NOMO-1 treated with dmso at 0.1 percent for 144 hours (cell line): ENCODE data around the gene VSTM2B.

Source experiments
- DNase-seq: peaks from one replicate; lab custom pipeline; 2025; ENCODE audit not compliant: unreplicated experiment; lab: John Stamatoyannopoulos, UW

Gene VSTM2B

DNA sequence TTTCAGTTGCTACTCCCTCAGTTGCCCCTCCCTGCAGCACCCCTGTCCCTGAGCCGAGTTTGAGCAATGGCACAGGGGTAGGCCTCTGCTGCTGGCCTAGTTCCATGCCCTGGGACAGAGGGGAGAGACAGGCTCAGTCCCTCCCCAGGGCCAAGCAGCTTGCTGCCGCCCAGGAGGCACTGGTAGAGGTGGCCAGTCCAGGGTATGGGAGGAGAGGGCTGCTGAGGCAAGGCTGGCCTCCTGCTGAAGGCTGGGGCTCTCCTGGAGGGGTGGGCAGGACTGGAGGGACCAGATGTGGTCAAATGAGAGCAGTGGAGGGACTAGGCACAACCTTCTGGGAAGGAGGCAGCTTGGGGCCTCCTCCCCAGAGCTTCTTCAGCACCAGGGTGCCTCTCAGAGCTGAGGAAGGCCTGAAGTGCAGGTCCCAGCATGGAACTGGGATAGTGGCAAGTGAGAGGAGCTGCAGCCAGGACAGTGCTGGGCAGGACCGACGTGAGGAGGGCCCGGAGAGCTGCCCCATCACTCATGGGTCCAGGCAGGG is 29.8 kb upstream of the VSTM2B start:
- no peak for DNase-seq

DNA sequence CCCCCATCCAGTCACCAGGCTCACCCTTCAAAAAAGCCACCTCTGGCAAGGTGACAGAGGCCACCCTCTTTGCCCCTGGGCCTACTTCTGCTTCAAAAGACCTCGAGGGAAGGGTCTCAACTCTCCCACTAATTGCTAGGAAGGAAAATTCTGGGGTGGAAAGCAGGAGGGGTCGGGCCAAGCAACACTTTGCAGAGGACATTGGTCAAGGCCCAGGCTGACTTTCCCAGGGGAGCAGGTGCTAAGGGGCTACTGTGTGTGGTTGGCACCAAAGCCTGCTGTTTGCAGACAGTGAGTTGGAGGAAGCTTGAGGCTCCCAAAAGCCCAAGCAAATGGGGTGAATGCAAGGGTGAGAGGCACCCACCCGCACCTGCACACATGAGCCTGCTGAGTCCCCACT is 28.6 kb upstream of the VSTM2B start:
- no peak for DNase-seq

DNA sequence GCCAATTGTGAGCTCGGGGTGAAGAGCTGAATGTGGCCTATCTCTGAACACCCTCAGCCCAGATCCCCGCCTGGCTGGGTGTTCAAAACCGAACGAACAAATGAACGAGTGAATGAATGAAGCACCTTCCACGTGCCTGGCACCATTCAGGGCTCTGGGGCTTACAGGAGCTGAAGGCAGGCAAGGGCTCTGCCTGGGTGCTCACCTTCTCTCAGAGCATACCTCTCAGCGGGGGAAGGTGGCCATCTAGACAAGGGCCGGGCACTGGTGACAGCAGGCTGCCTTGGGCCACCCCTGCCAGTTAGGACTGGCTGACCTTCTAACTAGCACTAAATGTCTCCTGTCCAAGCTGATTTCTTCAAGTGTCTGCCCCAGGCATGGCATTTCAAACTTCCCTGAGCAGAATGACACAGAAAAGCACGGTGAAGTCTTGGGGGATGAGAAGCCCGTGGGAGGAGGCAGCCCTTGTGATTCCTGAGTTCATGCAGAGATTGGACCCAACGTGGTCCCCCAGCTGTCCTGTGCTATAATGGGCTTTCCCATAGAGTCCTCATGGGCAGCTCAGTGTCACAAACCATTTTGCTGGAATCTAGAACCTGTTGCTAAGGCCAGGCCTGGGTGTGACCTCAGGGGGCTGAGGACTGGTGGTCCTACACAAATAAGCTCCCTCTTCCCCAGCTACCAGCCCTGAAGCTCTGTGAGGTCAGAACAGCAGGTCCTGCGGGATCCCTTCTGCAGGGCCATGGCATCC is 27.9 kb upstream of the VSTM2B start:
- no peak for DNase-seq

DNA sequence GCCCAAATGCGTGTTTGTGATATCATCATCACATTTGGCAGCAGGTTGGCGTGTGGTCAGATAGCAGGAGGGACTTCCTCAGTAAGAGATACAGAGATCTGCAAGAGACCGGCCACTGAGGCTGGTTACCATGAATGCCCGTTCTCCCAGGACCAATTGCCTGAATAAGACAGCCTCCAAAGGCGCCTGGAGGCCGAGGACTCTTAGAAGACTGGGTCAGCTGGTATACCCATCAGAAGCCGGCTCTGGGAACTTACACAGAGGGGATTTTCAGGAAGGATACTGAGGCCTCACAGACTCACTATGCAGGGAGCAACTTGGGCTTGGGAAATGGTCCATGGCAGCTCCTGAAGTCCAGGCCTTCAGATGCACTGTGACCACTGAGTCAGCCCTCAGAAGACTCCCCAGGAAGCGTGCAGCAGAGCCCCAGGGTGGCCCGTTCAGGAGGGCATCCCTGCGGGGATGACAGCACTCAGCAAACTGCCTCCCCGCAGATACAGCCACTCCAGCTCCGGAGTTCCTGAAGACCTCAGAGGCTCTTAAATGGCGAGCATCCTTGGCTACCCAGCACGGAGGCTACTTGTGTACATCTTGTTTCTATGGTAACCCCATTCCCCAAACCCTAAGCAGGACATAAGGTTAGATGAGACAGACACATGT is 26.4 kb upstream of the VSTM2B start:
- no peak for DNase-seq

DNA sequence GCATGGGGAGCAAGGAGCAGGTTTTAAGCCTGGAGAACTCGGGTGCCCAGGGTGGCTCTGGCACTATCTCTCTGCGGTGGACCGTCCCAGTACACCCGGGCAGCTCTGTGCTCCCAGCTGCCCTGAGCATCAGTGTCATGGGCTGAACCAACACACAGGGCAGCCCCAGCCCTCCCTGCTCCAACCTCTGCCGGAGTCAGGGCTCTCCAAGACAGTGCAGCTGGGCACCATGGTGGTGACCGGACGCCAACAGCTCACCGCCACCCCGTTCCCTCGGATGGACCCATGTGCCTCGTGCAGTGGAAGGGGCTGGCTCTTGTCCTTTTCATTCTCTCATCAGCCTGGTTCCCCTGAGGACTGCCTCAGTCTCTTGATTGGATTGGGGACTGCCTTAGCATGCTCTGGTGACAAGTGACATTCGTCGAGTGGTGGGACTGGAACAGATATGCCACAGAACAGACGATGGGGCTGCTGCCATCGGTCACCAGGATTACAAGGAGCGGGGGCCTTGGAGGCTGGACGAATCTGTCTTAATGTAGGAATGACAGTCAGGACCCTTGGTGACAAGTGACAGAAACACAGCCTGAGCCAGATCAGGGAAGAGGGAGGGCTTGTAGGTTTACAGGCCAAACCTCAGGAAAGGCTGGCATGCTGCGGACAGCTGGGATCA is 25.7 kb upstream of the VSTM2B start:
- DNase-seq: no peak

DNA sequence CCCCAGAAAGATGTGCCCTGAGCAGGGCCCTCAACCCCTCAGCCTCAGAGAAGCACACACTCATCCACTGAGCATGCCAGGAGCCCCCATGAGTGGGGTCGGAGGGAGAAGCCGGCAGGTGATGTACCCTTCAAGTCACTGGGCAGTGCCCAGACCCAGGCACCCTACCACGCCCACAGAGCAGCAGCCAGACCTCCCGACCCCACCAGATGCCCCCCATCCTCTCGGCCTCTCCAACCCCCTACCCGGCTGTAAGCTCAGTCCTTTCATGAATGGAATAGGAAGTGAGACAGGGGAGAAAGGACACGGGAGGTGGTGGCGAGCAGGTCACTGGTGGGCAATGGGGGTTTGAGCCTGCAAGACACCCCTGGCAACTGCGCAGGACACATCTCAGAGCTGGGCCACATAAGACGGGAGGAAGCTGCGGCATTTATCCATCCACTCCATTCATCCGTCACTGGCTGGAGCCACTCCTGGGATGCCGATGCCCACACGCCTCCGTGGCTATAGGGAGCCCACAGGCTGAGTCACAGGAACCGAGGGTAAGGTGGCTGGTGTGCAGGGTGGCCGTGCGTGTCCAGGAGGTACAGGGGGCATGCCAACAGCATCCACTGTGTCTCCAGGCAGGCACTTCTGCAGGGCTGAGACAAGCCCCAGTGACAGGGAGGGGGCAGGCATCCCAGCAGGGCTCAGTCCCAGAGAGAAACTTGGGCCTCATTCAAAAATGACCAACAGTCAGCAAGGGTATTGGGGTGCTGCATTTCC is 23.8 kb upstream of the VSTM2B start:
- DNase-seq: no peak

DNA sequence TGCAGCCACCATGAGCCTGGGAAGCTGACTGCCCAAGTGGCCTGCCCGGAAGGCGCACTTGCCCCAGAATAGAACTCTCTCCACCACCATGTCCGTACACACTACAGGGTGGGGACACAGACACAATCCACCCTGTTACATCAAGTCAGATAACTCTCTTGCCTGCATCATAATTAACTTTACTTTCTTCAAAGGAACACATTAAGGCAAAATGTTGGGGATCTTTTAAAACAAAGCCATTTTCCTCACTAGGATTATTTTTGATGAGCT is 23.3 kb upstream of the VSTM2B start:
- DNase-seq: no peak

DNA sequence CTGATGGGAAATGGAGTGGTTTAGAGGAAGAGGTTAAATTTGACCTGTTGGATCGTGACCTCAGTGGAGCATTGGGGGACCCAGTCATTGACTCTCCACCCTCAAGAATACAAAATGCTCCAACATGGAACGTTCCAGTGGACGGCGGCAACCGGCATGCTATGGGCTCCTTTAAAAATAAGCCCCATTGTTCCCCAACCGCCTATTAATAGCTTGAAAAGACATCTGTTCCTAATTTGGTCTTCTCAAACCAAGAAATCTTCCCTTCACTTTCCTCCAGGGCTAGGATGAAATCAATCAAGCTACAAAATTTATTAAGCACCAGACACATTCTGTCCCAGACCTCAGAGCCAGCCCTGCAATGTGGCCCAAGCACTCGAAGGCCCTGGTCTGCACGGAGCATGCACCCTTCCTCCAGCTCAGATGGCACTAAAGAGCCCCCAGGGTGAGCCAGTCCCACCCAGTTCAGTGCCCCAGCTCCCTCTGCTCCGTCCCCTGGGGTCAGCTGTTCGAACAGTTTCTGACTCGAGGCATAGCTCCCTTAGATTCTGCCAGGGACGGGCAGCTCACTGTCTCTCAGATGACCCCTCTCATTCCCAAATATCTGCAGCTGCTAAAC is 22.5 kb upstream of the VSTM2B start:
- DNase-seq: no peak

DNA sequence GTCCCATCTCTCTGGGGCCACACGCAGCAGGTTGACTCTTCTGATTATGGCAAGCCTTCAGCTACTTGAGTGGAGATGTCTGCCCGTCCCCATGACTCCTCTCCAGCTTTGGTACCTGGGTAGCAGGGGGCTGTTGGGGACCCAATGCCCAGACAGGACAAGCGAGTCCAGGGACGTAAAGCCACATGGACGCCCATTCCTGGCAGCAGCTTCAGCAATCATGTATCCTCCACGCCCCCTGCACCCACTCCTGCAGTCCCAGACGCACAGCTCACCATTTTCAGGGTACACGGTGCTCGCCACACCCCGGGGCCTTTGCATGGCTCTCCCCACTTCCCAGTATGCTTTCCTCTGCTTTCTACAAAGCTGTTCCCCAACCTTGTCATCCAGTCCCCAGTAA is 22.0 kb upstream of the VSTM2B start:
- no peak for DNase-seq

DNA sequence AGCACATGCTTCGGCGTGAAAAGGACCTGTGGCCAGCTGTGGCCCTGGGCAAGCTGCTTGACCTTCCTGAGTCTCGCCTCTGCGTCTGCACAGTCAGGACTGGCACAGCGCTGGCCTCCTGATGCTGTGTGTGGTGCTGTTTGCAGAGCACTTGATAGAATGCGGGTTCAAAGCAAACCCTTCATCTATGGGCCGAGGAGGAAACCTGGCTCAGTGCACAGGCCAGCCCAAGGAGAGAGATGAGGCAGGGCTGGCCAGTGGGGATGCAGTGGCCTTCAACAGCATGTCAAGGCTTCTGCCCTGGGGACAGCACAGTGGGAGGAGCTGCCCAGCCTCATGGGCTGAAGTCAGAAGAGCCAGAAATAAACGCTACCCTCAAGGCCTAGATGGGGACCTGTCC is 21.3 kb upstream of the VSTM2B start:
- DNase-seq: no peak

DNA sequence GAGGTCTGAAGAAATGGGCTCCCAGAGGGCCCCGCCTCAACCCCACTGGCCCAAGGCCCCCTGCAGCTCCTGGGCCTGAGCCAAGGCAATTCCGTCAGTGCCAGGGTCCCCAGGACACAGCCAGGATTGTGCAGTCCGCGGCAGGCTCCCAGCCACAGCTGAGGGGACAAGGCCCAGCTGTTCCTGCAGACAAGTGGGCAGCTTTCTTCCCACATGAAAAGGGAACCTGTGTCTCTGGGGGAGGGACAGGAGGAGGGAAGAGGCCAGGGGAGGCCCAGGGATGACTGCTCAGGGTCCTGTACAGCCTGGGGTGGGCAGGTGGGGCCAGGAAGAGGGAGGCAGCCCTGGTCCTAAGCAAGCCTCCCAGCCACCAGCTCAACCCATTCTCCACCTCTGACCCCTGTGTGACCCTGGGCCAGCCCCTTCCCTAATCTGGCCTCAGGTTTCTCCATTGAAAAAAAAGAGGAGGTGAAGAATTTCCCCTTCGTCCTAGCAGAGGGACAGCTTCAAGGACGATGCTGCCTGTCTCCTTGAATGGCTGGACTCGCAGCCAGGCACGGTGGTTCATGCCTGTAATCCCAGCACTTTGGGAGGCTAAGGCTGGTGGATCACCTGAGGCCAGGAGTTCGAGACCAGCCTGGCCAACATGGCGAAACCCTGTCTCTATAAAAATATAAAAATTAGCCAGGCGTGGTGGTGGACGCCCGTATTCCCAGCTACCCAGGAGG is 20.5 kb upstream of the VSTM2B start:
- DNase-seq: no peak

DNA sequence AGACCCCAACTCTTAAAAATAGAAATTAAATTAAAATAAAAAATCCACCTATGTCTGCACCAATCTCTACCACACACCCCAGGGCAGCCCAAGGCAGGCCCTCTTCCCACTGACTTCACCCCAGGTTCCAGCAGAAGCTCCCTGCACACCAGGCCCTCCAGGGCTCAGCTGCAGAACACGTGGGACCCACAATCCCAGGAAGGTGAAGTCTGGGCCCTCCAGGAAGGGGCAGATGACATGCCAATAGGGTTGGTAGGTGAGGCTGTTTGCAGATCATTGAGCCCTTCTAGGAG is 19.2 kb upstream of the VSTM2B start:
- DNase-seq: no peak

DNA sequence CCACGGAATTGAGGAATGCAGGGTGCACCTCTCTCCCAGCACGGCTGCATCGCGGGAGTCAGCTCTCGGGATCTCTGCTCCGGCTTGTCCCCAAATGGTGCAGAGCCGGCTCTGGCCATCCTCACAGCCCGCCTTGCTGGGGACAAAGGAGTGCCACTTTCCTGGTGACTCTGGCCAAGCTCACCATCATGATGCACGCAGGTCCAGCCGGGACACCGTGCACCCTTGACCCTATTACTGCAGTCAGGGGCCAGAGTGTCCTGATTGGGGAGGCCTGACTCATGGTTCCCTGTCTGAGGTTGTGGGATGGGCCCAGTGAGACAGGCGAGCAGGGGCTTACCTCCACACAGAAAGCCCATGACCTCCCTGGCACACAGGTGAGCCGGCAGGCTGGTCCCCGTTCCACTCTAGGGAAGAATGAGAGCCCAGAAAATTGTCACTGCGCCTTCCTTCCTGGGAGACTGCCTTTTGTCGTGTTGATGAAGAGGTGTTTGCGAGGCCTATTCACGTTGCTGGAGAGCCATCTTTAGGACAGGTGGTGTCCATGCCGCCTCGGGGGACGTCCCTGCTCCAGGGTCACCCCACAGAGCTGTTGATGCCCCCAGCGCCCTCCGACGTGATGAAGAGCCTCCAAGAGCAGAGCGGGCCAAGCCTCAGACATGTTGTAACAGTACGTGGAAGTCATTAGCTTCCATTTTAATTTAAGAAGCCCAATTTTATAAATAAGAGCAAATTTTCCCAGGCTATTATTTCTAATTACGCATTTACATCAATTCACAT is 18.5 kb upstream of the VSTM2B start:
- DNase-seq: no peak

DNA sequence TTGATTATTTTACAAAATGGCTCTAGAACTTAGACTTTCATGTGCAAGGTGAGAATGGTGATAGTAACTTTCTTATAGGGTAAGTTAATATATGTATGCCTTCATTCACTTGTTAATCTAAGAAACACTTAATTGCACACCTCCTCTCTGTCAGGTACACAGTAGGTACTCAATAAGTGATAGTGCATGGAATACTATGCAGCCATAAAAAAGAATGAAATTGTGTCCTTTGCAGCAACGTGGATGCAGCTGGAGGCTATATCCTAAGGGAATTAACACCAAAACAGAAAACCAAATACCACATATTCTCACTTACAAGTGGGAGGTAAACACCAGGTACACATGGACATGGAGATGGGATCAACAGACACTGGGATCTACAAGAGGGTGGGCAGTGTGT is 17.6 kb upstream of the VSTM2B start:
- no peak for DNase-seq

DNA sequence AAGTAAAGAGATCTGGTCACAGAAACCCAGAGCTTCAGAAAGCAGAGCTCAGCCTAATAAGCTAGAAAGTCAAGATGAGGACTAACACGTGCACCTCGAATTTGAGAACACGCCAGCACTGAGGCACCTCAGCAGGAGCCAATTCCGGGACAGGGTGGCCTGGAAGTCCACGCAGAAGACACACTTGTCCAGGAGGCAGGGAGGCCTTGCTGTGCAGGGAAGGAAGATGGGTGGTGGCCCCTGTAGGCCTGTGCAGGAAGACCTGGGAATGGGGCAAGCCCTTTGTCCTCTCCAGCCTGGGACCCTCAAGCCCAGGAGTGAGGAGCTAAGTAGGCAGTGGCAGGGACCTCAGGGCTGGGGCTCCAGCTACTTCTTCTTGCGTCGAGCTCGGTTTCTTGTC is 16.3 kb upstream of the VSTM2B start:
- no peak for DNase-seq

DNA sequence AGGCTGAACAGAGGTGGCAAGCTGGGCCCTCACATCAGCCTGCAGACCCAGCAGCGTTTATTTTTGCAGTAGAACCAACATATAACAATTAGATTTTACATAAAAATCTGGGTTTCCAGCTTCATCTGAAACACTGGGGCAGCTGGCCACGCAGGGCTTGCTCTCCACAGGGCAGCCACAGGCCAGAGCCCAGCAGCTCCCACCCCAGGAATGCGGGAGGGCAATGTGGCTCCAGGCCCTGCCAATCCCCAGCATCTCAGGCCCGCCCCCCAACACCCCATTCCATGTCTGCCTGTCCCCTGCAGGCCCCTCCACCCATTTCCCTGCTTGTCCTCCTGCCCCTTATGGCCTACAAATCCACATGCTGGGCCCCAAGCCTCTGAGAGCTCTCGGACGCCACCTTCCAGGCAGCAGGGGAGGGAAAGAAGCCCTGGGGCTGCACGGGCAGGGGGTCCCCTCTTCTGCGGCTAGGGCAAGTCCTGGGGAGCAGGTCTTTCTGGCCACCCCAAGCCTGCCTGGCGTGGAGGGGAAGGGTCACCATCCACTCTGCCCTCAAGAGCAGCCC is 15.0 kb upstream of the VSTM2B start:
- no peak for DNase-seq

DNA sequence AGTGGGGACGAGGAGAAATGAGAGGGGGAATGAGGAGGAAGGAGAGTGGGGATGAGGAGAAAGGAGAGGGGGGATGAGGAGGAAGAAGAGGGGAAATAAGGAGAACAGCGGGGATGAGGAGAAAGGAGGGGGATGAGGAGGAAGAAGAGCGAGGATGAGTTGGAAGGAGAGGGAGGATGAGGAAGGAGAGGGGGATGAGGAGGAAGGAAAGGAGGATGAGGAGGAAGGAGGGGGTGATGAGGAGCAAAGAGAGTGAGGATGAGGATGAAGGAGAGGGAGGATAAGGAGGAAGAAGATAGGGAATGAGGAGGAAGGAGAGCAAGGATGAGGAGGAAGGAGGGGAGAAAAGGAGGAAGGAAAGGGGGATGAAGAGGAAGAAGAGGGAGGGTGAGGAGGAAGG is 14.0 kb upstream of the VSTM2B start:
- DNase-seq: no peak

DNA sequence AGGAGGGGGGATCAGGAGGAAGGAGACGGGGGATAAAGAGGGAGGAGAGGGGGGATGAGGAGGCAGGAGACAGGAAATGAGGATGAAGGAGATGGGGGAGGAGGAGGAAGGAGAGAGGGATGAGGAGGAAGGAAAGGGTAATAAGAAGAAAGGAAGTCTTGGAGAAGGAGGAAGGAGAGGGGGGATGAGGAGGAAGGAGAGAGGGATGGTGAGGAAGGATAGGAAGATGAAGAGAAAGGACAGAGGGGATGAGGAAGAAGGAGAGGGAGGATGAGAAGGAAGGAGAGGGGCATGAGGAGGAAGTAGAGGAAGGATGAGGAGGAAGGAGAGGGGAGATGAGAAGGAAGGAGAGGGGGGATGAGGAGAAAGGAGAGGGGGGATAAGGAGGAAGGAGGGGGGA is 13.0 kb upstream of the VSTM2B start:
- DNase-seq: no peak

DNA sequence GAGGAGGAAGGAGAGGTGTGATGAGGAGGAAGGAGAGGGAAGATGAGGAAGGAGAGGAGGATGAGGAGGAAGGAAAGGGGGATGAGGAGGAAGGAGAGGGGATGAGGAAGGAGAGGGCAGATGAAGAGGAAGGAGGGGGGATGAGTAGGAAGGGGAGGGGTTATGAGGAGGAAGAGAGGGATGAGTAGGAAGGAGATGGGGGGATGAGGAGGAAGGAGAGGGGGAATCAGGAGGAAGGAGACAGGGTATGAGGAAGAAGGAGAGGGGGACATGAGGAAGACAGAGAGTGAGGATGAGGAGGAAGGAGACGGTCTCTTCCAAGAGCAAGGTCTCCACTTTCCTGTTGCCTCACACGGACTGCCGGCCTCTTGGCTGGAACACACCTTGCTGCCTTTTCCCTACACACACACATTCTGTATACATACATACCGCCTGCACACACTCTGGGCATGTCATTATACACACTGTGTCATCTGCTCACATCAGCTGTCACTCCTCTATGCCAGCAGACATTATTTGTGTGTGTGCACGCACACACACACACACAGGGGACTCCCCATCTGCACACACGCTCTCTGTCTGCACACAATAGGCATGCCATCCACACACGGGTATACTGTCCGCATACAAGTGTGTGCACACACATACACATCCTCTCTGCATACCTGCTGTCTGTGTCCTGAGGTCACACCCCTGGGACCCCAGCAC is 11.1 kb upstream of the VSTM2B start:
- DNase-seq: no peak
